ENCODE results near the gene C1QB.
"Not testable (repeated sequence)": the region's sequence is repeated elsewhere in the genome, so short reads cannot be mapped to it uniquely, and the experiment has no call there.

Gene C1QB

DNA sequence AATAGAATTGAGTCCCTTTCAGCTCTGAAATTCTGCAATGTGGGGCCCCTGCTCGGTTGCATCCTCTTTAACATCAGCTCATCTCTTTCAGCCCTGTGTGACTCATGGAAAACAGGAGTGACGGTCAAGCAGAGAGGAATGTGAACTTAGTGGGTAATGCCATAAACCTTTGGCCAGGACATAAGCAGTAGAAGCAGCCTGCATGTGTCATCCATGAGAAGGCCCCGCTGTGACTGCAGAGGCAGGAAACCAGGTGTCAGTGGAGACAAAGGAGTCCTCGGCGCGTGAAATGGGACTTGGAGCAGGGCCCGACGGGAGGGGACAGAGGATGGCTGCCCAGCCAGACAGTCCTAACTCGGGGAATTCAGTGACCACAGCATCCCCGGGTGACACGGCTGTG is 36.5 kb downstream of the C1QB start:
- peak overlapping the region; percentile 4 for H3K27ac ChIP-seq
- peak; percentile 20 for DNase-seq (ENCODE audit: low read depth, low spot score)

DNA sequence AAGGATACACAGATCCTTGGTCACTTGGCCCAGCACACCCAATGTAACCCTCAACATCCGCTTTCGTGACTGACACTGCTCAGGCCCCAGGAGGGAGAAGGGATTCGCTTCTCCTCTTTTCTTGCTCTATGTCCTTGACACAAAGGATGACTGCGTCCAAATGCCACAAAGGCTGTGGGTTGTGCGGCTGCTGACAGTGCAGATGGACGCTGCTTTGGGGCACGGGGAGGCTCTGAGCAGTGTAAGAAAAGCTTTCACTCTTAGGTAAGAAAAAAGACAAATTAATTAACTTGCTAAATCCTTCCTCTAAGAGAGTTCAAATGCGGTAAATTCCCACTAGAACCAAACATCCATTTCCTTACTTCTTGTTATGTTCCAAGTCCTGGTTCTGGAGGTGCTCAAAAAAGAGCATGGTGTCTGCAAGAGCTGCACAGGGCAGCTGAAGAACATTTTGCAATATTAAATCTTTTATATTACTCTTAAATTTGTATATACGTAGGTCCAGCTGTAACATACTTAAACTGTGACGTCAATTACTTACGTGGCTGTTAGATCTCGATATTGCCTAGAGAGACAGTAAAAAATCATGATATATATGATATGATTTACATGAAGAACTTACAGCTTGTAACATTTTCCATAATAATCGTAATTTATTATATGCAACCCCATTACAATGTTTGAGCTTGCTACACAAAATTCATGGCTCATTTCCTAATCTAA is 38.2 kb downstream of the C1QB start:
- no peak for DNase-seq (ENCODE audit: low read depth, low spot score)
- H3K27ac ChIP-seq: no peak overlapping the region

DNA sequence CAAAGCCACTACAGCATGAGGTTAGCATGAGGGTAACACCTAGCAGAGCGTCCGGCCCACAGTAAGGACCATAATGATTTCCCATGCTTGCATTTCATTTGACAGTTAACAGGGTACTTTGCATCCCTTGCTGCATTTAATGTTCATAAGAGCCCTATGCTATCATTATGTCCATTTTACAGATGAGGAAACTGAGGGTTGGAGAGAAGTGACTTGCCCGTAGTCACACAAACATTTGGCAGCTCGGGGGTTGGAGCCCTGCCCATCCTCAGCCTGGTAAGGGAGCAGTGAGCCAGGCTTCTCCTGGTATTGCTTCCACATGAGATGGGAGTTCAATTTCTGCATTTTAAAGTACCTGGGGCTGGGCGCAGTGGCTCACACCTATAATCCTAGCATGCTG is 41.1 kb downstream of the C1QB start:
- no peak overlapping the region for H3K27ac ChIP-seq
- no peak for DNase-seq (ENCODE audit: low read depth, low spot score)

DNA sequence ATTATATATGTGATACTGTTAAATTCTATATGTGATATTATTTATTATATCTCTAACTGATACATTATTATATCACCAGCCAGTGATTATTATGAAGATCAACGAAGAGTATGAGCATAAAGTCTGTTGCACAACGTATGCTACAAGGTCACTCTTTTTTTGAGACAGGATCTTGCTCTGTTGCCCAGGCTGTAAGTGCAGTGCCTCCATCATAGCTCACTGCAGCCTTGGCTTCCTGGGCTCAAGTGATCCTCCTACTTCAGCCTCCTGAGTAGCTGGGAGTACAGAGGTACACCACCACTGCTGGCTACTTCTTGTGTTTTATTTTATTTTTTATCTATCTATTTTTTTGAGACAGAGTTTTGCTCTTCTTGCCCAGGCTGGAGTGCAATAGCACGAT is 43.6 kb downstream of the C1QB start:
- H3K27ac ChIP-seq: no peak overlapping the region
- no peak for DNase-seq (ENCODE audit: low read depth, low spot score)

DNA sequence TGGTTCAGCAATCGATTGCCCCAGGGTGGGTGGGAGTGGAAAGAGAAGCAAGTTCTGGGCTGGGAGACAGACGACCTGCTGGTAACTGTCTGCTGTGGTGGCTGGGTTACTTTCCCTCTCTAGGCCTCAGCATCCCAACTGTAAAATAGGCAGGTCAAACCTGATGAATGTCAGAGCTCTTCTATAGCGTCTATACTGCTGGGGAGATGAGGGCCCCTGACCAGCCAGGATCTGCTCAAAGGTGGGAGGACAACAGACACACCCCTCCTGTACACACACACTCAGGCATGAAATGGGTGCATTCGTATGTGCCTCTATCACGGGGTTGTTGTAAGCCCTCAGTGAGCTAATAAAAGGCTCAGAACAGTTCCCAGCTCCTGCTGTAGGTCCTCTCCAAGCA is 44.9 kb downstream of the C1QB start:
- no peak for DNase-seq (ENCODE audit: low read depth, low spot score)
- H3K27ac ChIP-seq: no peak overlapping the region

DNA sequence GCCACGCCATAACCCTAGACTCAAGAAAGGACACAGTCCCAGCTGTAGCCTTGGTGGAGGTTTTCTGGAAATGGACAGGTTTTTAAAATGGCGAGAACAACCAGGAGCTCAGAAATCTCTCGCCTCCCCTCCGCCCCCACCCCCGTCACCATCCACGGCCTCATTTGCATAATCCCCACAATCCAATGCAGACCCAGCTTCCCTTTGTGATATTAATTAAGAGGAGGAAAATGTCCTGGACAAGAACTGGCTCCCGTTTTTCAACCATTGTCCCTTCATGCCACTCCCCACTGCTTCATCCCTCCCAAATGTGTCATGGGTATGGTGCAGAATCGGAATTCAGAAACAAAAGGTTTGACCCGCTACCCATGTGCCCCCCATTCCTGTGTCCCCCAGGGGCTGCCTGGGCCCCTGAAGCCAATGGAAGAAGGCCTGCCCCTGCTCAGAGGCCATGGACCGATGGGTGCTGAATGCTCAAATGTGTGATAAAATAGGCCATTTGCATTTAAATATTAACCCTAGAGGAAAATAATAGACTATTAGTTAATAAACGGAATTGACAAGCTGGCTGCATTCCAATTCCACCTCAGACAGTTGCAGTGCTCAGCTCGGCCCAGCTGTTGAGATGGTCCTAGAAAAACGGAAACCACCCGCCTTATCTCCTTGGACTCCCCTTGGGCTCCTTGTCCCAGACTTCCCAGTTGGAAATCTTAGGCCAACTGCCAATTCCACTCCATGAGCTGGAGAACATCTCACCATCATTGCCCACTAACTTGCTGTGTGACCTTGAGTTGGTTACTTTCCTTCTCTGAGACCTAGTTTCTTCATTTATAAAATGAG is 46.9 kb downstream of the C1QB start:
- DNase-seq (ENCODE audit: low read depth, low spot score): no peak
- H3K27ac ChIP-seq: no peak overlapping the region

DNA sequence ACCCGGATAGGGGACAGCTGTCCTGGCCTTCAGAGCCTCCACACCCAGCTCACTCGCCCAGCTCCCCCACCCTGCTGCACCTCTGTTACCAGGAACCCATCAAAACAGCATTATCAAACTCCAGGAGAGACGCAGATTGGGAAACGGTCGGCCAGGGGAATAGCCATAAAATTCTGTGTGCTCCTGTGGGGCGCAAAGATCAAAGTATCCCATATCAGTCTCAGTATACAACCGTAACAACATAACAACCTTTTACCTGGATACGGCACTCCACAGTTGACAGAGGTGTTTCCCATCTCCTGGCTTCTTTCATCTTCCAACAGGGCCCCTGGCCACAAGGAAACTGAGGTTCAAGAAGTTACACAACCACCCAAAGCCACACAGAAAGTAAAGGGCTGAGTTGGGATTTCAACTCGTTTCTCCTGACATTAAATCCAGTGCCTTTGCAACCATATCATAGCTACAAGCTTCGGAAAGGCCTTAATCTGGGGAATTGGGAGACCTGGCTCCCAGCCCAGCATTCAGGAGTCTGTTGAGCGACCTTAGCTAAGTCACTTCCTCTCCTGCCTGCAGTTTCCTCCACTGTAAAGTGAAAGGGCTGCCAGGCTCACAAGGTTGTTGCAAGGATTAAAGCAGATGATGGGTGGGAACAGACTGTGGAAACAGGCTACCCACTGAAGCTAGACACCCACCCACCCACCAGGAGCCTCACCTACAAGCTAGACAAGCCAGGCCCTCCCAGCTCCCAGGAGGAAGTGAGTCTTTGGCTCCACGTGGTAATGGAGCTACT is 49.5 kb downstream of the C1QB start:
- no peak overlapping the region for H3K27ac ChIP-seq
- DNase-seq (ENCODE audit: low read depth, low spot score): no peak

DNA sequence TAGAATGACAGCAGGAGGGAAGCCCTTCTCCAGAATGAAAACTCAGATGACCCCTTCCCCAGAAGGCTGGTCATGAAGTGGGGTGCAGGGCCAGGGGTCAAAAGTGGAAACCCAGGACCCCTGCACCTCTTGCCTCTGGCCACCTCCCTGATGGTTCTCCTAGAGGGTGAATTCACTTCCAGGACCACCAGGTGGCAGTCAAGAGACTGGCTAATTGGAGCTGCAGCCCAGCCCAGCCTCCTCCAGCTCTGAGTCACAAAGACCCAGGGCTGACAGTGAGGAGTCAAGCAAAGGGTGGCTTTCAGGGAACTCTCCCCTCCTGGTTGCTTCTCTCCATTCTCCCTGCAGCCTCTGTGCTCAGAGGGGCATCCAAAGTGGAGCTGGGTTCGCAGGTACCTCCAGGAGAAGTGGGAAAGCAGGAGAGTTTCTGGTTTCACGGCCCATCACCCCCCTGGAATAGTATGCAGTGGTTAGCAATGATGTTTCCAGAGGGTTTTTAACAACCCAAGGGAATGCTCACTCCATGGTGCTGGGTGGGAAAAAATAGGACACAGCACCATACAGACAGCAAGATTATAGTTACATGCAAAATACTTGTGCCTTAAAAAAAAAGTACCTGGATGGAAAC is 51.5 kb downstream of the C1QB start:
- H3K27ac ChIP-seq: no peak overlapping the region
- DNase-seq (ENCODE audit: low read depth, low spot score): peak; percentile 24

DNA sequence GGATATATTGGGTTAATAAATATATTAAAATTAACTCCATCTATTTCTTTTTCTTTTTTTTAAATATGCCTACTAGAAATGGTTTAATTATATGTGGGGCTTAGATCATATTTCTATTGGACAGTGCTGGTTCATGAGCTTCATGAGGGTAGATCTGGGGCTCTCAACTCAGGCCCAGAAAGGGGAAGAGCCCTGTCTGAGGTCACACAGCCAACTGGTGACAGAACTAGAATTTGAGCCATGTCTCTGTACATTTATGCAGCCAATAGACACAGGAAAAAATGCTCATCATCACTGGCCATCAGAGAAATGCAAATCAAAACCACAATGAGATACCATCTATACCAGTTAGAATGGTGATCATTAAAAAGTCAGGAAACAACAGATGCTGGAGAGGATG is 52.5 kb downstream of the C1QB start:
- H3K27ac ChIP-seq: no peak overlapping the region
- no peak for DNase-seq (ENCODE audit: low read depth, low spot score)

DNA sequence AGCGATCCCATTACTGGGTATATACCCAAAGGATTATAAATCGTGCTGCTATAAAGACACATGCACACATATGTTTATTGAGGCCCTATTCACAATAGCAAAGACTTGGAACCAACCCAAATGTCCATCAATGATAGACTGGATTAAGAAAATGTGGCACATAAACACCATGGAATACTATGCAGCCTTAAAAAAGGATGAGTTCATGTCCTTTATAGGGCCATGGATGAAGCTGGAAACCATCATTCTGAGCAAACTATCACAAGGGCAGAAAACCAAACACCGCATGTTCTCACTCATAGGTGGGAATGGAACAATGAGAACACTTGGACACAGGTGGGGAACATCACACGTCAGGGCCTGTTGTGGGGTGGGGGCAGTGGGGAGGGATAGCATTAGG is 53.1 kb downstream of the C1QB start:
- not testable (repeated sequence) for DNase-seq (ENCODE audit: low read depth, low spot score); H3K27ac ChIP-seq

DNA sequence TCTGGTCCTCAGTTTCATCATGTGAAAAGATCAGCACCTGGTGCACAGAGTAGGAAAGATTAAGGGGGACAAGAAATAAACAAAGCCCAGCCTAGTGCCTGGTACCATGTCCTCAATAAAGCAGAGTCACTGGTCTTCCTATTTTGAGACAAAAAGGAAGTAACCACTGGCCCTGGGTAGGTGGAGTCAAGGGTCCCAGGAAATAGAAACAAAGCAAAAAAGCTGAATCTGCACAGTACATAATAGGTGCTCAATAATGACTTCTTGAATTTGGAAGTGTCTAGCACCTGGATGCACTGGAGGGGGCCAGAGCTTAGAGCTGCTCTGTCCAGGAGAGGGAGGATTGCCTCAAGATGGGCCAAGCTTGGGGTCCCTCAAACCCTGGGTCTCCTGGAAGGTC is 55.7 kb downstream of the C1QB start:
- no peak overlapping the region for H3K27ac ChIP-seq
- no peak for DNase-seq (ENCODE audit: low read depth, low spot score)

DNA sequence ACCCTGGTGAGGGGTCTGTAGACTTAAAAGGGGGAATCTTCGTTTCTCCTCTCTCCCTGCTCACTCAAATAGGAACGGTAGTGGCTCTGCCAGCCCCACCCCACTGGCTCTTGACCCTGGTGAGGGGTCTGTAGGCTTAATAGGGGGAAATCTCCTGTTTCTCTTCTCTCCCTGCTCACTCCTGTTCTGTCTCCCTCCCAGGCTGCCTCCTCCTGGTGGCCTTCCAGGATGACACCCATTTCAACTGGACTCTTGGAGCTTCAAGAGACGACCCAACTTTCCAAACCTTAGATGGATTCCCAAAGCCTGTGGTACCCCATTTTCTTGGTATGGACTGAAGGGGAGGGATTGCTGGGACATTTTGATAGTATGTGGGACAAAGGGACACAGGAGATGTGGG is 56.2 kb downstream of the C1QB start:
- DNase-seq (ENCODE audit: low read depth, low spot score): no peak
- H3K27ac ChIP-seq: no peak overlapping the region

DNA sequence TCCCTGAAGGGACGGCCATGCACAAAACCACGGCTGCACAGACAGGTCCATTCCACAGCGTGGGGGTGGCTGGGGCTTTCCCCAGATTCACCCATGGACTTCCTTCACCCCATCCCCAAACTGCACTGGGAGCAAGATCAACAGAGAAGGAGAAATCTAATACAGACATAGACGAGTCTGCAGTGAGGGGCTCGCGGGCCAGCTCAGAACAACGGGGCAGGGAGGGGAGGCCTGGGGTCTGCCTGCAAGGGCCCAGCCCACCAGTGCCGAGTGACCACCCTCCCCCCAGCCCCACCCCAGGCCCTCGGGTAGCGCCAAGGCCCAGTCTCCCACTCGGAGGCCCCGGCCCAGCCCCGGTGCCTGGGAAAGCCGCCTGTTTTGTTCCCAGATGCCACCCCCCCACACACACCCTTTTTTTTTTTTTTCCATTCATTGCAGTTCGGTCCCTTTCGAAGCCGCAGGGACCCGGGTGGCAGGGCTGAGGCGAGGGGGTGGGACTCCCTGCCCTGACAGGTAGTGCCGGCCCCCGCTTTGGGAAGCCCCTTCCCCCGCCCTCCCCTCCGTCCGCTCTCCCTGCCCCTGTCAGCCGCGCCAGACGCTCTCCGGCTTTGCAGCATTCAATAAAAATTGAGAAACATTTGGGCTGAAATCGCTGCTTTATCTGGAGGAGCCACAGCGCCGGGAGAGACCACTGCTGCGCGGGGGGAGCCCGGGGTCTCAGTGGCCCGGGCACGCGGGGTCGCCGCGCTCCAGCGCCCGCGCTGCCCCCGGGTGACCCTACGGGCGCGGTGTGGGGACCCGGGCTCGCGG is 57.1 kb downstream of the C1QB start:
- no peak for DNase-seq (ENCODE audit: low read depth, low spot score)
- H3K27ac ChIP-seq: no peak overlapping the region

DNA sequence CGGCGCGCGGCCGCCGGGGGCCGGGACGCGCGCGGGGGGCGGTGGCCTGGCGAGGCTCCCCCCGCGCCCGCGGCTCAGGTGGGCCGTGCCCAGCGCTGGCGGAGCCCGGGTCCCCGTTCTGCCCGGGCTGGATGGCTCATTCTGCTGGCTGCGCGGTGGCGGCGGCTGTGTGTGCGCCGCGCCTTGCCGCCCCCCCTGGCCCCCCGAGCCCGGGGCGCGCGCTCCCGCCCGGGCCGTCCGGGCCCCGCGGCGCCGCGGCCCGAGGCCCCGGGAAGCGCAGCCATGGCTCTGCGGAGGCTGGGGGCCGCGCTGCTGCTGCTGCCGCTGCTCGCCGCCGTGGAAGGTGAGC is 57.6 kb downstream of the C1QB start, which contains the start of gene EPHB2:
Gene EPHB2, plus strand, starts transcription at position 139 of the 349 bp plus-strand sequence. Its CDS starts 144 bp downstream, at position 283.
- H3K27ac ChIP-seq: no peak within 1 kb of the TSS
- DNase-seq (ENCODE audit: low read depth, low spot score): no peak

DNA sequence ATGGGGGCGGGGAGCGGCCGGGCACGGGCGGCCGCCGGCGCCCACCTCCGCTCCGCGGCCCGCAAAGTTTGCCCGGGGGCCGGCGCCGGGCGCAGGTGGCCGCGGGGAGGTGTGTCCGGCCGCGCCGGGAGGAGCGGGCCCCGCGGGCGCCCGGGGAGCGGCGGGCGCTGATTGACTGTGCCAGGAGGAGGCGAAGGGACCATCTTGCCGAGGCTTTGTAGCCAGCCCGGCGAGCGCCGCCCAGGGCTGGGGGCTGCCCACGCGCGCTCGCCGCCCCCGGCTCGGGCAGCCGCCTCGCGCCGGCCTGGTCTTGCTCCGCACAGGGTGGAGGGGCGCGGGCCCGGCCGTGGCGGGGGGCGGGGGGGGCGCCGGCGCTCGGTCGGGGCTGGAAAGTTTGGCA is 58.0 kb downstream of the C1QB start:
- no peak for DNase-seq (ENCODE audit: low read depth, low spot score)
- H3K27ac ChIP-seq: no peak overlapping the region

All from epithelial cell of prostate (primary cell).